ENCODE results near the gene SH3BP4.

SH3BP4 gene

DNA sequence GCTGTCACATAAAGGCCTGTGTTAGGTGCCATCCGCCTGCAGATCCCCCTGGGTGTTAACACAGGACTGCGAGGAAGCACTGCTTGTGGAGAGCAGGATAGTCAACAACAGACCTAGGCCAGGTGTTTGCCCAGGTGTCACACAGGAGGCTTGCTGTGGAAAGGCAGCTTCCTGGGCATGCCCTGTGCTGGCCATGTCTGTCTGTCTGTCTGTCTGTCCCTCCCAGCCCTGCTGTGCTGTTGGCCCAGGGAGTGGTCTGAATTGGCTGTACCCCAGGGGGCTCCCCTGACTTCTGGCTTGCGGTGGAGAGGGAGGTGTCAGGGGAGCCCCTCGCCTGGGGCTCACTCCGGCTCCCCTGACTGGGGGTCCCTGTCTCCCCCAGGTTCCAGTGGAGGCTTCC is 53.2 kb downstream of the SH3BP4 start:
- H3K4me3 ChIP-seq (ENCODE audit: control insufficient read depth, low read depth, low read length), result no peak overlapping the region
- TF ChIP-seq, protein P1, sequence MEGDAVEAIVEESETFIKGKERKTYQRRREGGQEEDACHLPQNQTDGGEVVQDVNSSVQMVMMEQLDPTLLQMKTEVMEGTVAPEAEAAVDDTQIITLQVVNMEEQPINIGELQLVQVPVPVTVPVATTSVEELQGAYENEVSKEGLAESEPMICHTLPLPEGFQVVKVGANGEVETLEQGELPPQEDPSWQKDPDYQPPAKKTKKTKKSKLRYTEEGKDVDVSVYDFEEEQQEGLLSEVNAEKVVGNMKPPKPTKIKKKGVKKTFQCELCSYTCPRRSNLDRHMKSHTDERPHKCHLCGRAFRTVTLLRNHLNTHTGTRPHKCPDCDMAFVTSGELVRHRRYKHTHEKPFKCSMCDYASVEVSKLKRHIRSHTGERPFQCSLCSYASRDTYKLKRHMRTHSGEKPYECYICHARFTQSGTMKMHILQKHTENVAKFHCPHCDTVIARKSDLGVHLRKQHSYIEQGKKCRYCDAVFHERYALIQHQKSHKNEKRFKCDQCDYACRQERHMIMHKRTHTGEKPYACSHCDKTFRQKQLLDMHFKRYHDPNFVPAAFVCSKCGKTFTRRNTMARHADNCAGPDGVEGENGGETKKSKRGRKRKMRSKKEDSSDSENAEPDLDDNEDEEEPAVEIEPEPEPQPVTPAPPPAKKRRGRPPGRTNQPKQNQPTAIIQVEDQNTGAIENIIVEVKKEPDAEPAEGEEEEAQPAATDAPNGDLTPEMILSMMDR (IDR thresholded peaks at IDR 0.05; ENCODE audit: control insufficient read depth, insufficient read depth, low read depth, low read length, missing control alignments), result no peak
- no peak for DNase-seq (ENCODE audit: low read depth)

DNA sequence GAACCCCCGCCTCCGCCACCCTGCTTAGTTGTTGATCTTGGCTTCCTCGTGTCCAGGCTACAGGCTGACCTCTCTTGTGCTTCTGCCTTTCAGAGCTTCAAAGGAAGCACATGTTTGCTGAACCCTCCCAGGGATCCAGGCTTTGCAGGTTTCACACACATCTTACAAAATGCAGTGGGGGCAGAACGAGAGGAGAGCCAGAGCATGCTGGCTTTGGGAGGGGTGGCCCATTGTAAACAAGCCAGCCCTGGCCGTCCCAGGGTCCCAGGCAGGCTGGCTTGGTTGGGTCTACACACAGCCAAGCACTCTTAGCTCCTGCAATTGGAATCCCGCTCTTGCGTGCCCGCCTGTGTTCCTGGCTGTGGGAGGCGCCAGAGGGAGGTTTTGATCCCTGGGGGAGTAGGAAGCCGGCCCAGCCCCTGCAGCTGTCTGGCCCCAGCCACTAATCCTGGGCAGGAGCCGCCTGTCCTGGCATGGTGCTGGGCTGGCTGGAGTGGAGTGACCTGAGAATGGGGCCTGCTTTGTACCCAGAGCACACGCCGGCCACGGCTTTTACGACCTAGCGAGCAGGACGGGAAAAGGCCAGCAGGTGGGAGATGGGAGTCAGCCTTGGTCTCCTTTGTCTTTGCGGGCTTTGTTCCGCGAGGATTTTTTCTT is 53.9 kb downstream of the SH3BP4 start:
- no peak for DNase-seq (ENCODE audit: low read depth)
- TF ChIP-seq, protein P1 (IDR thresholded peaks at IDR 0.05; ENCODE audit: control insufficient read depth, insufficient read depth, low read depth, low read length, missing control alignments), result no peak
- H3K4me3 ChIP-seq (ENCODE audit: control insufficient read depth, low read depth, low read length), result no peak overlapping the region

- DNase-seq (ENCODE audit: low read depth), result no peak
- H3K4me3 ChIP-seq (ENCODE audit: control insufficient read depth, low read depth, low read length), result no peak overlapping the region
- TF ChIP-seq, protein P1 (IDR thresholded peaks at IDR 0.05; ENCODE audit: control insufficient read depth, insufficient read depth, low read depth, low read length, missing control alignments), result no peak
These were observed 54.6 kb downstream of the SH3BP4 start for GRCh38 chr2:235006461-235006860.

DNA sequence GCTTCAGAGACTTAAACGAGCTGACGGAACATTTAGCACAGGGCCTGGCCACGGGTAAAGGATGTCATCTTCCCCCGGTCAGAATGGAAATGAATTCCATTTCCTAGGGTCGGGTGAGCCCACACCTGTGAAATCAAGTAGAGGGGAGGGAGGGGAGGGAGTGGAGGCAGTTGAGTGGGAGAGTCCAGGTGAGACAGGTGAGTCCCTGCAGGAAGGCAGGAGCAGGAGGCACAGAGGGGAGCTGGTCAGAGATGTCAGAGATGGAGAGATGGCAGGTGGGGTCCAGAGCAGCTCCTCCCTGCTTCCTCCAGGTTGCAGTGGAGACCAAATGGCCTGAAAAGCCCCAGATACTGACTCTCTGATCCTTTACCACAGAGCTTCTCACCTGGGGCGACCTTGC is 55.2 kb downstream of the SH3BP4 start:
- TF ChIP-seq, protein P1 (IDR thresholded peaks at IDR 0.05; ENCODE audit: control insufficient read depth, insufficient read depth, low read depth, low read length, missing control alignments), result no peak
- H3K4me3 ChIP-seq (ENCODE audit: control insufficient read depth, low read depth, low read length), result no peak overlapping the region
- DNase-seq (ENCODE audit: low read depth), result no peak

DNA sequence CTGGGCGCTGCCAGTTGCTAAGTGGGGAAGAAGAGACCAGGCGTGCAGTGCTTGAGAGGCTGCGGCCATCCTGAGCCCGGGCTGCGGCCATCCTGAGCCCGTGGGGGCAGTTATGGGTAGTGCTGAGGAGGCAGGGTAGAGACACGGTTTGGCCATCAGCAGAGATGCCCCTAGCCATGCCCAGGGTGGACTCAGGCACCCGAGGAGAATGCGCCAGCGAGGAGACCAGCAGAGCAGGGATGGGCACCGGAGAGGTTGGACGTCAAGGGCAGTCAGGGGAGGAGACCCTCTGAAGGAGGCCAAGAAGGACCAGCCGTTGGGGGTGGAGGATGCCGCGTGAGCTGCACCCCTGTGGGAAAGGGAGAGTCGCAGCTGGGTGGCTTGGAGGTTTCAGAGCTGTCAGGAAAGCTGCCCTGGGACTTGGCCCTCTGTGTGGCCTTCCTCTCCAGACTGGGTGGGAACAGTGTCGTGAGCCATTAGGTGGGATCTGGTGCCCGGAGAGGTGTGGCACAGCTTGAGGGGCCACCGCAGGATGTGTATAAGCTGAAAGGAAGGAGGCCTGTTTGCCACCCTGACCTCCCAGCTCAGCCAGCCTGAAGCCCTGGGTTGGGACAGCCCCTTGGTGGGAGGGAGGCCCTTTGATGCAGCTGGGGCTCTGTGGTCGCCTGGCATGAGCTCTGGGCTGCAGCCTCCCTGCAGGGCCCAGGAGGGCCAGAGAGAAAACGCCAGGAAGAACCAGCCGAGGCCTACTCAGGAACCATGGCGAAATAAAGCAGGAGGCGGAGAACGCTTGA is 56.0 kb downstream of the SH3BP4 start:
- TF ChIP-seq, protein P1 (IDR thresholded peaks at IDR 0.05; ENCODE audit: control insufficient read depth, insufficient read depth, low read depth, low read length, missing control alignments), result no peak
- no peak for DNase-seq (ENCODE audit: low read depth)
- no peak overlapping the region for H3K4me3 ChIP-seq (ENCODE audit: control insufficient read depth, low read depth, low read length)

GRCh38 chr2:235008584-235009044 is 56.8 kb downstream of the SH3BP4 start:
- H3K4me3 ChIP-seq (ENCODE audit: control insufficient read depth, low read depth, low read length), result no peak overlapping the region
- TF ChIP-seq, protein P1 (IDR thresholded peaks at IDR 0.05; ENCODE audit: control insufficient read depth, insufficient read depth, low read depth, low read length, missing control alignments), result no peak
- no peak for DNase-seq (ENCODE audit: low read depth)

Data from AG09309 (cell line).